A549 (cell line): ENCODE results near the gene SELENOW.

Source experiments
- CTCF ChIP-seq: fragments of >200 bp; sonication (Bioruptor Twin); formaldehyde crosslinking; IDR thresholded peaks from 3 replicates; pipeline ENCODE4 v1.5.1; 2016
- EP300 ChIP-seq, 2 experiments: fragments of >200 bp; sonication (Bioruptor Twin); formaldehyde crosslinking; IDR thresholded peaks; 2 replicates in 1 of 2; 3 replicates in 1 of 2; pipeline ENCODE4 v1.6.1; 2016 to 2017
- RFX5 ChIP-seq: fragments of 450-650 bp; IDR thresholded peaks from 2 replicates; pipeline ENCODE4 v1.7.1; 2014; ENCODE audit warnings: antibody characterized with exemption, mild to moderate bottlenecking, moderate library complexity

DNA sequence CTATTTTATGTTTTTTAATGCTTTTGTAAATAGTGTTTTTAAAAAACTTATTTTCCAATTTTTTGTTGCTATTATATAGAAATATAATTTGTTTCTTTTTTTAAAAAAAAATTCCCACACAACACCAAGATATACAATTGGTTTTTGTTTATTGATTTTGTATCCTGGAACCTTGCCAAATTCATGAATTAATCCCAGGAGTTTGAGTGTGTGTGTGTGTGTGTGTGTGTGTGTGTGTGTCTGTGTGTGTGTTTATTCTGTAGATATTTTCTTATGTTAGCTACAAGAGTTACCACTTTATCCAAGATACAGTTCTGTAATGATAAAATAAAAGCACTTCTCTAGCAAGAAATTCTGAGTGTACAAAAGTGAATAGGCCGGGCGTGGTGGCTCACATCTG, 18.3 kb downstream of the SELENOW start:
- TF ChIP-seq CTCF (no peak), EP300 (IDR thresholded peaks at IDR 0.05) (no peak), RFX5 (no peak)
